GM10266 (cell line): ENCODE results near the gene SYT1.
"Not testable (repeated sequence)": the region's sequence is repeated elsewhere in the genome, so short reads cannot be mapped to it uniquely, and the experiment has no call there.

Experiments
- DNase-seq: peaks from one replicate; pipeline ENCODE4 v3.0.0; 2012; ENCODE audit errors: extremely low spot score
- CTCF ChIP-seq: IDR thresholded peaks from 2 replicates; pipeline ENCODE4 v1.5.1; 2012; ENCODE audit warnings: mild to moderate bottlenecking, low read depth; ENCODE audit not compliant: control insufficient read depth, insufficient read depth; ENCODE audit errors: missing control alignments

SYT1 gene

GRCh38 chr12:79021021-79021420, 156.4 kb downstream of the SYT1 start:
- no peak for DNase-seq
- no peak for TF ChIP-seq CTCF

DNA sequence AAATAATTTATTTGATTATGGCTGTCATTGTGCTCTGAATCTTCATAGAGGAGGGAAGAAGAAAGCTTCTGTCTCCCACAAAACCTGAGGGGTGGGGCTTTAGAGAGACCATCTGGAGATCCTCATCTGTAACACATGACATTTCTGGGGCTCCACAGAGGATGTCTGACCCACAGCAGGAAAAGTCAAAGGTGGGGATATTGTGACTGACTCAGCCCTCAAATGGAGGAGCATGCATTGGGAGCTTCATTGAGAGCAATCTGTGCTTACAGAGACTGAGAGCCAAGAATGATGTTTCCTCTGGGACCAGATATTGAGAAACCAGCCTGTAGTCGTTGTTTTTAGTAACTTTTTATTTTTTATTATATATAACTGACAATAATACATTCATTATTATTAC, 158.7 kb downstream of the SYT1 start:
- no peak for DNase-seq
- no peak for TF ChIP-seq CTCF

DNA sequence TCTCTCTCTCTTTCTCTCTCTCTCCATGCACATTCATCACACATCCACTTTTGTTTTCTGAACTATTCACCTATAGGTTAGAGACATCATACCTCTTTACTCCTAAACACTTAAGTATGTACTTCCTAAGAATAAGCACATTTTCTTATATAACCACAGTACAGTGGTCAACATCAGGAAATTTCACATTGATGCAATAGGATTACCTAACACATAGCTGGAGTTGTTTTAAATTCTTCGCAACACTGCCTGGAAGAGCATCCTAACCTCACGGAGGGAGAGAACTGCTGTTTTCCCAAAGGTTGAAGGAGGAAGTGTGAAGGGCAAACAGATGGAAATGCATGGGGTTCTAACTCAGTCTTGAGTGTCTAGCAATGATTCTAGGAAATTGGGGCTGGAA, 159.2 kb downstream of the SYT1 start:
- TF ChIP-seq CTCF, result no peak
- no peak for DNase-seq

GRCh38 chr12:79033788-79034187, 169.2 kb downstream of the SYT1 start:
- no peak for TF ChIP-seq CTCF
- DNase-seq, result no peak

DNA sequence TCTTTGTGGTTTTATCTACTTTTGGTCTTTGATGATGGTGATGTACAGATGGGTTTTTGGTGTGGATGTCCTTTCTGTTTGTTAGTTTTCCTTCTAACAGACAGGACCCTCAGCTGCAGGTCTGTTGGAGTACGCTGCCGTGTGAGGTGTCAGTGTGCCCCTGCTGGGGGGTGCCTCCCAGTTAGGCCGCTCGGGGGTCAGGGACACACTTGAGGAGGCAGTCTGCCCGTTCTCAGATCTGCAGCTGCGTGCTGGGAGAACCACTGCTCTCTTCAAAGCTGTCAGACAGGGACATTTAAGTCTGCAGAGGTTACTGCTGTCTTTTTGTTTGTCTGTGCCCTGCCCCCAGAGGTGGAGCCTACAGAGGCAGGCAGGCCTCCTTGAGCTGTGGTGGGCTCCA, 180.2 kb downstream of the SYT1 start:
- DNase-seq, result not testable (repeated sequence)

GRCh38 chr12:79045149-79045703, 180.7 kb downstream of the SYT1 start:
- not testable (repeated sequence) for DNase-seq

DNA sequence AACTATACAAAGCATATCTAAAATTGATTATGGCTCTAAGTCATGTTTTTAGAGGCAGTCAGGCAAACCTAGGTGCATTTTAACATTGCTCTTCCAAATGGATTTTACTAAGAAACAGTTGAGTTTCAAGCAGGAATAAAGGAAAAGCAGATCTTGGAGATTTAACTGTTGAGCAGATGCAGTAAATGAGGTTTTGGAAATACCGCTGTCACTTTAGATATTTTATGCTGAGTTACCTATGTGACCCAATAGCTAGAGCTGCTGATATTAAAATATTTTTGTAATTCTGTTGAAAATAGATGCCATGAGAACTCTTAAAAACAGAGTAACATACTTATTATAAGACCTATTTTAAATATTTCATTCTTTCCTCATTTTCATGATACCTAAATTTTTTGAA, 181.4 kb downstream of the SYT1 start:
- DNase-seq, result no peak

DNA sequence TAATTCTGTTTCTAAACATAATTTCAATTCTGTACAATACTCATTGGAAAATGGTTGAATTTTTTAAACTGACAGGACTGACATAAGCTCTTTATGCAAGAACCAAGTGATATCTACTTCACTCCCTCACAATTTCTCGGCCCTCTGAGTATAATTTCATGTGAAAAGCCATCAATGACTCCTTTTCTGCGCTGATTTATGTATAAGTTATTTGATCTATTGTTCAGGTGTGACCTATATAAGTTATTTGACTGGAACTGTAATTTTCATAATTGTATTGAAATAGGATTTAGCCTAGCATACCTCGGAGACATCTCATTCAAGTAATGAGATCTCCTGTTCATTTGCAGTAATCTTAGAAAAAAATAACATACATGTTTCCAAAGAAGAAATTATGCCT, 184.4 kb downstream of the SYT1 start:
- no peak for TF ChIP-seq CTCF
- no peak for DNase-seq

More for the DNA sequence above, 181.4 kb downstream of the SYT1 start:
- TF ChIP-seq CTCF, result no peak
